GM23248 (cell line): ENCODE data around the gene RIPPLY3.

ENCODE experiments used
- EZH2 ChIP-seq: fragments of 200-600 bp; sonication (generic); IDR thresholded peaks from 2 replicates; pipeline ENCODE4 v1.6.1; 2018; ENCODE audit warnings: antibody characterized with exemption, mild to moderate bottlenecking; ENCODE audit not compliant: insufficient read depth, poor library complexity, severe bottlenecking
- EZH2phosphoT487 ChIP-seq: fragments of 200-600 bp; sonication (generic); IDR thresholded peaks from 2 replicates; pipeline ENCODE4 v1.6.1; 2018; ENCODE audit warnings: antibody characterized with exemption, moderate library complexity, mild to moderate bottlenecking, low read depth; ENCODE audit not compliant: insufficient read depth

DNA sequence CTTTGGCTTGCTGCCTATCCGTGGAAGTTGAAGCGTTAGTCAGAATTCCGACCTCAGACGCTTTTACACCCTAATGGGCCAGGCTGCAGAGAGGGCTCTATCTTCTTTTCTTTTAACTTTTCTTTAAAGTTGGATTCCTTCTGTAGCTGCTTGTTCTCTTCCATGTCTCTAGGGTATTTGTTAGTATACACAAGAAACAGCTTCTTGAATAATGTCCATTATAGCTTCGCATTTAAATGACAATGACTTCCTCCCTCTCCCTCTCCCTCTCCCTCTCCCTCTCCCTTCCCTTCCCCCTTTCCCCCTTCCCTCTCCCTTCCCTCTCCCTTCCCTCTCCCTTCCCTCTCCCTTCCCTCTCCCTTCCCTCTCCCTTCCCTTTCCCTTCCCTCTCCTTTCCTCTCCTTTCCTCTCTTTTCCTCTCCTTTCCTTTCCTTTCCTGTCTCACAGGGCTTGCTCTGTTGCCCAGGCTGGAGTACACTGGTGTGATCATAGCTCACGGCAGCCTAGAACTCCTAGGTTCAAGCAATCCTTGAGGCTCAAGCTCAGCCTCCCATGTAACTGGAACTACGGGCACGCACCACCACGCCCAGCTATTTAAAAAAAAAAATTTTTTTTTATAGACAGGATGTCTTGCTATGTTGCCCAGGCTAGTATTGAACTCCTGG is 33.0 kb downstream of the RIPPLY3 start:
- TF ChIP-seq EZH2phosphoT487 (no peak), EZH2 (no peak)
